HG03196 (cell line): ENCODE measurements around the gene IKZF3.
"Not testable (repeated sequence)": the region's sequence is repeated elsewhere in the genome, so short reads cannot be mapped to it uniquely, and the experiment has no call there.

ENCODE experiments used
- ATAC-seq: cut with Tn5 transposase; IDR thresholded peaks from one replicate; pipeline ENCODE4 v1.9.1; 2021; ENCODE audit not compliant: unreplicated experiment

The IKZF3 gene

GRCh38 chr17:39722104-39722503, 142.0 kb downstream of the IKZF3 start:
- ATAC-seq: no peak

DNA sequence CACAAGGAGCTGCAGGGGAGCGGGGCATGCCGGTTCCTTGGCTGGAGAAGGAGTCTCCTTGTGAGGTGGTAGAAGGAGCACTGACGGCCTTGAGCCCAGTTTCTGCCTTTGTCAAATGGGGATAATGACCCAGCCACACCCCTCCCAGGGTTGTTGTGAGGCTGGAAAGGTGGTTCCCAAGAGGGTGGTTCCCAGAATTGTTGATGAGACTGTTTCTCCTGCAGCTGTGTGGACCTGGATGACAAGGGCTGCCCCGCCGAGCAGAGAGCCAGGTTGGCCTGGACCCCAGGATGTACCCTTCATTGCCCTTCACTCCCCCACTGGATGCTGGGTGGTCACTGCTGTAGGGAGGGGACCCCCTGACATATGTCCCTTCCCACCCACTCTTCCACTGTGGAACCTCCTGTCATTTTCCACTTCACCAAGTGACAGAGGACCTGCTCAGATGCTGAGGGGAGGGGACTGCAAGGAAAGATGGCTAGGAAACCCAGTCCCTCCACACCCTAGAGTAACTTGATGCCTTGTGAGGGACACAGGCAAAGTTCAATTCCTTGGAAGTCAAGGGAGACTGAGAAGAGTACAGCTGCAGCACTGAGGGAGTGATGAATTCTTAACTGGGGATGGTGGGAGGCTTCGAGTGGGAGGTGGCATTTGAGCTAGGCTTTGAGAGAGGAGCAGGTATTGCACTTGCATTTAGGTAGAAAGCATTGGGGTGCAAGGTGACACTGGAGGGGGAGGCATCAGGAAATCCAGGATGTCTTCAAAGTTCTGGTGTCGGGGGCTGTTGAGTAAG, 144.4 kb downstream of the IKZF3 start:
- no peak for ATAC-seq

DNA sequence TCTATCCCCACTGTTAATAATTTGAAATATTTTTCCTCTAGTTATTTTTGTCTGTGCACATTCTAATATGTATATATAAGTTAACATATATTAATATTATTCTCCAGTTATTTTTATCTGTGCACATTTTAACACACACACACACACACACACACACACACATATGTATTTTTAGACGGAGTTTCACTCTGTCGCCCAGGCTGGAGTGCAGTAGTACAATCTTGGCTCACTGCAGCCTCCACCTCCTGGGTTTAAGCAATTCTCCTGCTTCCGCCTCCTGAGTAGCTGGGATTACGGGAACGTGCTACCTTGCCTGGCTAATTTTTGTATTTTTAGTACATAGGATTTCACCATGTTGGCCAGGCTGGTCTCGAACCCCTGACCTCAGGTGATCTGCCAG, 146.5 kb downstream of the IKZF3 start:
- no peak for ATAC-seq

- no peak for ATAC-seq
These were observed 147.1 kb downstream of the IKZF3 start for GRCh38 chr17:39716879-39717536.

- ATAC-seq: no peak
These were observed 147.9 kb downstream of the IKZF3 start for GRCh38 chr17:39716073-39716818.

DNA sequence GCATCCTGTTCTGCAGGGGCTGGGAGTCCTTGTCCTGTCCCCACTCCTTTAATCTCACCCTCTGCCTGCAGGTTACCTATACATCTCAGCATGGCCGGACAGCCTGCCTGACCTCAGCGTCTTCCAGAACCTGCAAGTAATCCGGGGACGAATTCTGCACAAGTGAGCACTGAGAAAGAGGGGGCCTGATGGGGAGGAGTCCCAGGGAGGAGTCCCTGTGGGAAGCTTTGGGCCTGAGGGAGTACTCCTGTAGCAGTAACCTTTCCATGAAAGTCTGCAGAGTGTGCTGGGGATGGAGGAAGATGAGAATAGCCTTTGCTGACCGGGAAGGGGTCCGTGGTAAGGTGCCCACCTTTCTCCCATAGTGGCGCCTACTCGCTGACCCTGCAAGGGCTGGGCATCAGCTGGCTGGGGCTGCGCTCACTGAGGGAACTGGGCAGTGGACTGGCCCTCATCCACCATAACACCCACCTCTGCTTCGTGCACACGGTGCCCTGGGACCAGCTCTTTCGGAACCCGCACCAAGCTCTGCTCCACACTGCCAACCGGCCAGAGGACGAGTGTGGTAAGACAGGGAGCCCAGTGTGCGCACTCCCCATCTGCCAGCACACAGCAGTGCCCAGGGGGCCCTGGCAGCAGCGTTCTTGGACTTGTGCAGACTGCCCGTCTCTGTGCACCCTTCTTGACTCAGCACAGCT, 148.6 kb downstream of the IKZF3 start:
- ATAC-seq: no peak

DNA sequence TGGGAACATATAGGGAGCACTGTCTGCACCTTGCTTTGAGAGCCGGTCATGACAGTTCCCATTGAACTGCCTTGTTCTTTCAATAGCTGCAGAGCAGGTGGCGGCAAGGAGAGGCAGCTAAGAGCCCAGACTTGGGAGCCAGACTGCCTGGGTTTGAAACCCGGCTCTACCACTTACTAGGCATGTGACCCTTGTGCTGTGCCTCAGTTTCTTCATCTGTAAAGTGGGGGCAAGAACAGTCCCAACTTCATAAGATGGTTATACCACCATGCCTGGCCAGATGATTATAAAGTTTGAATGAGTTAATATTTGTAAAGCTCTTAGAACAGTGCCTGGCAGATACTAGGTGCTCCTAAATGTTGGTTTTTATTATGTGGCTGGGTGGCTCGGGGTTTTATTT, 149.9 kb downstream of the IKZF3 start:
- ATAC-seq: no peak

DNA sequence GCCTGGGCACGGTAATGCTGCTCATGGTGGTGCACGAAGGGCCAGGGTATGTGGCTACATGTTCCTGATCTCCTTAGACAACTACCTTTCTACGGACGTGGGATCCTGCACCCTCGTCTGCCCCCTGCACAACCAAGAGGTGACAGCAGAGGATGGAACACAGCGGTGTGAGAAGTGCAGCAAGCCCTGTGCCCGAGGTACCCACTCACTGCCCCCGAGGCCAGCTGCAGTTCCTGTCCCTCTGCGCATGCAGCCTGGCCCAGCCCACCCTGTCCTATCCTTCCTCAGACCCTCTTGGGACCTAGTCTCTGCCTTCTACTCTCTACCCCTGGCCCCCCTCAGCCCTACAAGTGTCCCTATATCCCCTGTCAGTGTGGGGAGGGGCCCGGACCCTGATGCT, 152.3 kb downstream of the IKZF3 start:
- no peak for ATAC-seq

GRCh38 chr17:39711071-39711470, 153.0 kb downstream of the IKZF3 start:
- not testable (repeated sequence) for ATAC-seq

DNA sequence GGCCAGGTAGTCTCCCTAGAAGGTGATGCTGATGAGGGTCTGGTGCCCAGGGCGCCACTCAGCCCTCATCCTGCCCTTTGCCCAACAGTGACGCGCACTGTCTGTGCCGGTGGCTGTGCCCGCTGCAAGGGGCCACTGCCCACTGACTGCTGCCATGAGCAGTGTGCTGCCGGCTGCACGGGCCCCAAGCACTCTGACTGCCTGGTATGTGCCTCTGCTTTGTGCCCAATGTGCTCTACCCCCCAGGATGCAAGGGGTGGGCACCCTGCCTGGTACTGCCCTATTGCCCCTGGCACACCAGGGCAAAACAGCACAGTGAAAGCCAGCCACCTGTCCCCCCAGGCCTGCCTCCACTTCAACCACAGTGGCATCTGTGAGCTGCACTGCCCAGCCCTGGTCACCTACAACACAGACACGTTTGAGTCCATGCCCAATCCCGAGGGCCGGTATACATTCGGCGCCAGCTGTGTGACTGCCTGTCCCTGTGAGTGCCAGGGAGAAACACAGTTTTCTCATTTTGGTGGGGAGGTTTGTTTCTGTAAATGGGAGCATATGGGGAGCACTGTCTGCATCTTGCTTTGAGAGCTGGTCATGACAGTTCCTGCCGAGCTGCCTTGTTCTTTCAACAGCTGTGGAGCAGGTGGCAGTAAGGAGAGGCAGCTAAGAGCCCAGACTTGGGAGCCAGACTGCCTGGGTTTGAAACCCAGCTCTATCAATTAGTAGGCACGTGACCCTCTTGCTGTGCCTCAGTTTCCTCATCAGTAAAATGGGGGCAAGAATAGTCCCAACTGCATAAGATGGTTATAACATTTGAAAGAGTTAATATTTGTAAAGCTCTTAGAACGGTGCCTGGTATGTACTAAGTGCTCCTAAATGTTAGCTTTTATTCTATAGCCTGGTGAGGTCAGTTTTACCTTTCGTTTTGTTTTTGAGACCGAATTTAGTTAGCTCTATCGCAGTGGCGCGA, 153.8 kb downstream of the IKZF3 start:
- no peak for ATAC-seq

DNA sequence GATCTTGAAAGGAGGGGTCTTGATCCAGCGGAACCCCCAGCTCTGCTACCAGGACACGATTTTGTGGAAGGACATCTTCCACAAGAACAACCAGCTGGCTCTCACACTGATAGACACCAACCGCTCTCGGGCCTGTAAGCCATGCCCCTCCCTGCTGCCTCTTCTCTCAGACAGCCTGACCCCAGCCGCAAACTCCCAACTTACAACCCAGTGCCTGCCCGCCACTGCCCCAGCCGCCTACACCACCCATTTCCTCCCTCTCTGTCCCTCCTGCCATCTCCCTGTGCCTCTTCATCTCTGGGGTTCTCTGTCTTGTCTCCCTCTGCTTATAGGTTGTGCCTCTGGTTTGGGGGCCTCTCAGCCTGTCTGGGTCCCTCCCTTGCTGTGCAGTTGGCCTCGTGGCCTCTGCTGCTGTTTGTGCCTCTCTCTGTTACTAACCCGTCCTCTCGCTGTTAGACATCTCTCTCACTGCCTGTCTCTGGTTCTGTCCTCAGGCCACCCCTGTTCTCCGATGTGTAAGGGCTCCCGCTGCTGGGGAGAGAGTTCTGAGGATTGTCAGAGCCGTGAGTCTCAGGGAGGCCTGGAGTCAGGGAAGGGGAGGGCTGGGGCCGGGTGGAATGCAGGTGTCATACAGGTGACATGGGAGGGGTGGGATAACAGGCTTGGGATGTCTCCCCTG, 154.7 kb downstream of the IKZF3 start:
- no peak for ATAC-seq
